ENCODE data around the gene CNGB1. TPM values are rescaled to one million over a fixed set of nuclear protein-coding genes. Genes with fewer than 3 reads are reported as not detected.

CNGB1 gene
- total RNA-seq, 1 donor from 2014 or later, result 0.20 TPM

DNA sequence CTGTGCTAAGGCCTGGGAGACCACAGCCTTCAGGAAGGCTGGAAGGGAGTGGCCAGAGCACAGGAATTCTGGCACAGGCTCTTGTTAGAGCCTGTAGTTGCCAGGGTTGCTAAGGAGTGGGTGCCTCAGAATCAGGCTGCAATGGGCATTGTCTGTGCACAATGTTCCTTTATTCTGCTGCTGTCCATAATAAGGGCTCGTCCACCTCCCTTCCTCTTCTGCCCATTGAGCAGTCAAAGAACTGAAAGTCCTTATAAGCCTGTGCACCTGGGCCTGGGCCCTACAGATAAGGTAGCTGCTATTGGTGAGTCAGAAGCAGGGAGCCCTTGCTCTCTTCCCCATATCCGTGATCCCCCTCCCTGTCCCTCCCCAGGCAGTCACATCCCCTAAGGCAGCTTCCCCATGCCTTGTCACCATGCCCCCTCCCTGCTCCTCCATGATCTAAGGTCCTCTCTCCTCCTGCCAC lies 5.4 kb upstream of the CNGB1 start:
- no peak for DNase-seq (ENCODE audit: low read depth, low spot score)

DNA sequence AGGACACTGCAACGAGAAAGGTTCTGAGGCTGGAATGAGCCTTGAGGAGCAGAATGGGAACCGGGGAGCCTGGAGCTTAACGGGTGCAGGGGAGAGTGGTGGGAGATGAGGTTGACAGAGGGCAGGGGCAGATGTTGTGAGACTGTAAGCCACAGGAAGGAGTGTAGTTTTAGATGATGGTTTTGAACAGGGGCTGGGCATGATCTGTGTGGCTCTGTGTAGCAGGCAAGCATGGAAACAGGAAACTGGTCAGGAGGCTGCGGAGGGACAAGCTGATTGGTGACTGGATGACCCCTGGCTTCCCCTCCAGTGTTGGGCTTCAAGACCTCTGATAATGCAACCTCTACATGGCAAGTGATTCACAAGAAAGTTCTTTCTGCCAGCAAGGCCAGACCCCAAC lies 1.4 kb upstream of the CNGB1 start:
- DNase-seq (ENCODE audit: low read depth, low spot score), result no peak

DNA sequence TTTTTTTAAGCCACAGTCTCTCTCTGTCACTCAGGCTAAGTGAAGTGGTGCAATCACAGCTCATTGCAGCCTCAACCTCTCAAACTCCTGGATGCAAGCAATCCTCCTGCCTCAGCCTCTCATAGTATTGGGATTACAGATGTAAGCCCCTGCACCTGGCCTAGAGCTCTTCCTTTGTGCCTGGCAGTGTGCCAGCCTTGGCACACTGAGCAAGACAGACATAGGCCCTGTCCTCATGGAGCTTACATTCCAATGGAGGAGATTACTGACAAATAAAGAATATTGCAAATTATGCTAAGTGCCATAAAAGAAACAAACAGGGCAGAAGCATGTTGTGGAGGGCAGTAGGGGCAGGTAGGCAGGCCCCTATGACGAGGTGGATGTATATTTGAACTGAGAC lies 920 bp upstream of the CNGB1 start:
- DNase-seq (ENCODE audit: low read depth, low spot score), result no peak

DNA sequence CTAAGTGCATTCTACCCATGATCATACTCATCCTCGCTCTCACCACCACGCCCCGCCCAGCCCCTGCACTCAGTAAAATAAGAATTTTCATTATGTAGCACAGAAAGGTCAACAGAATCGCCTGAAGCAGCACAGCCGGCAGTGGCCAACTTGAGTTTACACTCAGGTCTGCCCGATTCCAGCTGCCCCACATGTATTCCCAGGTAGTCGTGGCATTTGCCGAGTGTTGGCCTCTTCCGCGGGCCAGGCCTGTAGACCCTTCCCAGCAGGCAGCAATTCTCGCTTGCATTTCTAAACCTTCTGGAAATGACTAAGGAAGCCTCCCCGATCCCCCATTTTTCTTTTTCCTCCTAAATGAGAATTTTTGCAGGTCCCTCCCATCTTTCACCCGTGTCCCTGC lies 609 bp downstream of the CNGB1 start:
- DNase-seq (ENCODE audit: low read depth, low spot score), result no peak

DNA sequence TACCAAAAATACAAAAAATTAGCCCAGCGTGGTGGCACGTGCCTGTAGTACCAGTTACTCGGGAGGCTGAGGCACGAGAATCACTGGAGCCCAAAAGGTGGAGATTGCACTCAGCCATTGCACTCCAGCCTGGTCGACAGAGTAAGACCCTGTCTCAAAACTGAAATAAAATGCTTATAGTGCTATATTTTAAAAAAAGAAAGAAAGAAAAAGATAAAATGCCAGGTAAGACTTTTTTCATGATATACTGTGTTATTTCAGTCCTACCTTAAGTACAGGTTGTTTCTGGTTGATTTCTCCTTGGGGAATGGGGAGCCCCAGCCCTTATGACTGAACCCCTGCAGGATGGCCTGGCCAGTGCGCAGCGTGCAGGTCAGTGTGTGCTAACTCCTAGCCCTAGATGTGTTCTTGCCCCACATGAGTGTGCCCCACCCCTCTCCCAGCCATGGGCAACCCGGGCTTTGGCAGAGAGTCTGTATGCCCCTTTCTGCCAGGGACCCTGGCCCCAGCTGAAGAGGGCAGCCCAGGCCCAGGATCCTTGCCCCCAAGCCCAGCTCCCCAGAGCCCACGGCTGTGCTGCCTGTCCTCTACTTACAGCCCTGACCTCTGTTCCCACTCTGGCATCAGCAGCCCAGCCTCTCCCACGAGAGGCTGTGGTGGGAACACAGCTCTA lies 1.3 kb downstream of the CNGB1 start:
- DNase-seq (ENCODE audit: low read depth, low spot score), result no peak

DNA sequence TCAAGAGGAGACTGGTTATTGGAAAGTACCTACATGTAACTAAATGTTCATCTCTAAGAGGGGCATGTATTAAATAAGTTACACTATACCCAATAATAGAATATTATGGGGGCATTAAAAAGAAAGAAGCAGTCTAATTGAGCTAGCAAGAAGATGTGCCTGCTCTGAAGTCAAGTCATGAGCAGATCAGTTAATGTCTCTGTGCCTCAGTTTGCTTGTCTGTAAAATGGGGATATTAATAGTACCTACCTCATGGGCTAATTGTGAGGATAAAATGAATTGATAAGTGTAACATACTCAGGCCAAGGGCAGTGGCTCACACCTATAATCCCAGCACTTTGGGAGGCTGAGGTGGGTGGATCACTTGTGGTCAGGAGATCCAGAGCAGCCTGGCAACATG lies 3.0 kb downstream of the CNGB1 start:
- no peak for DNase-seq (ENCODE audit: low read depth, low spot score)

DNA sequence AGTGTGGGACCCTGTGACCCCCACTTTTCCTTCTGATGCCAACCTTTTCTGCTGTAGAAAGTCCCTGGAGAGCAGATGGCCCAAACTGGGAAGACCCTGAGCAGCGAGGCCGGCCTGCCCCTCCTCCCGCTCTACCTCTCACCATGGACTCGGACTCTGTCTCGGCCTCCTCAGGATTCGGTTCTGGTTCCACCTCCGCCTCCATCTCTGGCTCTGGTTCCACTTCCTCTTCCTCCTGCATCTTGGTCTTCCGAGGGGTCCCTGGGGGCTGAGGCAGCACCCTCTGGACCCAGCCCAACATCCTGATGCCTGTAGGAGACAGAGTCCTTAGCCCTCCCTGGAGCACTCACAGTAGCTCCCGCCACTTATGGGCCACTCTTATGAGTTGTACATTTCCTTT lies 3.9 kb downstream of the CNGB1 start:
- no peak for DNase-seq (ENCODE audit: low read depth, low spot score)

DNA sequence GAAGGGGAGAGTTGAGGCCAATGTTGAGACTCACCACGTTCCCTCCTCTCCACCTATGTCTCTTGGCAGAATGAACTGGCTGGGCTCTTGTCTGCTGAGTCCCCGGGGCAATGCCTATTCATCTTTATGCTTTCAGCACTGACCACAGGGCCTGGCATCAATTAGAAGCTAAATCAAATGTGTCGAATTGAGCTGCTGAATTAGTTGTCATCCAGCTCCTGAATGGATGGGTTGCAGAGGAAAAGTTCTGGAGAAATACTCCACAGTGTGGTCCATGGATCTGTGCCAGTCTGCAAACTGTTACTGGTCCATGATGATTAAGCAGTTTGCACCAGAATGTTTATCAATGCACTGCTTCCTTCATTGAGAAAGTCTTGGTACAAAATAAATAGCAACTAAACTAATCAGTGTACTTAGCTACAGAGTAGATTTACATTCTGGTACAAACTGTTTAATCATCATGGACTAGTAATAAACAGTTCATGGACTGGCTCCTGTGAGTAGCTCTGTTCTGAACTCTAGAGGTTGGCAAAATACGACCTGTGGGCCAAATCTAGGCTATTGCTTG lies 4.6 kb downstream of the CNGB1 start:
- no peak for DNase-seq (ENCODE audit: low read depth, low spot score)

DNA sequence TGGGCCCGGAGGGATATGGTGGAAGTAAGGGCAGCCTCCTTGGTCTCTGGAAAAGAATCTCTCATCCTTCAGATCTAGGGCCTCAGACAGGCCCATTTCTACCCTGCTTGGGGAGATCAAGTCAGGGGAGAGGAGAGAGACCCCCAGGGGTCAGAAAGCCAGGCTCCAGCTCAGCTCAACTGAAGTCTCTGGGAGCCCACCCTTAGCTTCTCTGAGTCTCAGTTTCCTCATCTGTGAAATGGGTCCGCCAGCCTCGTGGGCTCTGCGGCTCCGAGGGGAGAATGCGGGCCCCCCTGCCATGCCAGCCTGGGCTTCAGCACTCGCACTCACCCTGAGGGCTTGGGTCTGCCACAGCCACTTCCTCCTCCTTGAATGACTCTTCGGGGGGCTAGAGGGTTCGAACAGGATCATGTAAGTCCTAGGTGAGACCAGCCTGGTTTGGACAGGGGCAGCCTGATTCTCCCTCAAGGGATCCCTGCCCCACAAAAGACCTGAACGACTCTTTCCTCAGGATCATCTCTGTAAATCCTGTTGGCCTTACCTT lies 6.7 kb downstream of the CNGB1 start:
- no peak for DNase-seq (ENCODE audit: low read depth, low spot score)

DNA sequence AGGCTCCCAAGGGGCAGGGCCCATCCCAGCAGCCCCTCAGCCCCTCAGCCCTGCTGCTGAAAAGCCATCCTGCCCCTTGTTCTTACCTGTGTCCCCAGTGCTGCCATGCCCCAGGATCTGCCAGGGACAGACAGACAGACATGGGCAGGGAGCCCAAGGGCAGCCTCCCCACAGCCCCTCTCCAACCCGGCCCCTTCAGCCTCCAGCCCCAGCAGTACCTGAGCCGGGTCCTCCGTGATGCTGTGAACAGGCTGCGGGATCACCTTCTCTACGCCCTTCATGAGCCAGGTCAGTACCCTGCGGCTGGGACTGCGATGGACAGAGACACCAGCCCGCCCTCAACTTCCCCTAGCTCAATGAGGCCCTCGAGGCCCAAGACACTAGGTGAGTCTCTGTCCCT lies 8.2 kb downstream of the CNGB1 start:
- DNase-seq (ENCODE audit: low read depth, low spot score), result no peak

DNA sequence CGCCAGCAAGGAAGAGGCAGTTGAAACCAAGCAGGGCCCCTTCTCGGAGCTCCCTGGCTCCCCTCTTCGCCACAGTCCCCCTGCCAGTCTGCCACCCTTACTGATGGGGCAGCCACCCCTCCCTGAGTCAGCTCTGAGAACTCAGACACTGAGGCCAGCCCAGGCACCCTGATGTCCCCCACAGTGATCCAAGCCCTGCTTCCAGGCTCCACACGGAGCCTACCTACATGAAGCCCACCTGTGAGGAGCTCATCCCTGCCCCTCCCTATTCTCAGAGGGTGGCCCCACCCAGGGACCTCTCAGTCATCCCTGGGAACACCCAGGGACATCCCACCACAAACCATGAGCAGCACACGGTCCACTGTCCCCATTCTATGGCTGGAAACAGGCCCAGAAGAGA lies 8.9 kb downstream of the CNGB1 start:
- DNase-seq (ENCODE audit: low read depth, low spot score), result no peak

DNA sequence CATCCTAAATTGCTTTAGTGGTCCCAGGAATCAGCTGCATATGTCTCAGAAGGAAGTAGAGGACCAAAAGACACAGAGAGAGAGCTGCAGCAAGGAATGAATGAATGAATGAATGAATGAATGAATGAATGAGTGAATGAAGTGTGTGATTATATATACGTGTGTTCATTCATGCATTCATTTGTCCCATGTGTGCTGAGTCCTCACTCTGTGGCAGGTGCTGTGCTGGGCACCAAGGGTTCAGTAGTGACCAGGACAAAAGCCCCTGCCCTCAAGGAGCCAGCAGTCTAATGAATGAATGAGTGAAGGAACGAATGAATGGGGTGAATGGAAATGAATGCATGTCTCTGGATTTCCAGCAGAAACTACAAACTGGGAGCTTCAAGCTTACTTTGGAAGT lies 9.4 kb downstream of the CNGB1 start:
- no peak for DNase-seq (ENCODE audit: low read depth, low spot score)

DNA sequence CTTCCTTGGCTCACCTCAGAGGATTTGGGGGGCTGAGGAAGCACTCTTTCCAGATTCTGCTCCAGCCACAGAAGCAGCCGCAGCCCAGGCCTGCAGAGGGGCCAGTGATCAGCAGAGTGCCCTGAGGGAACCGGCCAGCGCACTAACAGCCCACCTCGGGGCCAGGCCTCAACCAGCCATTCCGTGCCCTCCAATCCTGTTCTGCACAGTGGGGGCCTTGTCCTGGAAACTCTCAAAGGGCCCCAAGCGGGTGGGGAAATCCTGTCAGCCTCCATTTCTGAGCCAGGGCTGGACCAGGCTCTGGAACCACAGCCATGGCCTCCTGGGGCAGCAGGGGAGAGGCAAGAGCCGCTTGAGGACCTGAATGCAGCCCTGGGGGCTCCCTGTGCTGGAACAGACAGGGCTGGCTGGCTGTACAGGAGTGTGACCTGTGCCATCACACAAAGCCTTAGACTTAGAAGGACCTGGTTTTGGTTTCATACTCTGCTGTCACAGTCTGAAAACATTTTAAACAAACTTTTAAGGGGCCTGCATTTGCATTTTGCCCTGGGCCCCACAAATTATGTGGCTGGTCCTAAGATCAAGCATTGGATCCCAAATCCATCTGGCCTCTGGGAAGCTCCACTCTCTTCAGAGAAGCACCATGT lies 10.0 kb downstream of the CNGB1 start:
- DNase-seq (ENCODE audit: low read depth, low spot score), result no peak

DNA sequence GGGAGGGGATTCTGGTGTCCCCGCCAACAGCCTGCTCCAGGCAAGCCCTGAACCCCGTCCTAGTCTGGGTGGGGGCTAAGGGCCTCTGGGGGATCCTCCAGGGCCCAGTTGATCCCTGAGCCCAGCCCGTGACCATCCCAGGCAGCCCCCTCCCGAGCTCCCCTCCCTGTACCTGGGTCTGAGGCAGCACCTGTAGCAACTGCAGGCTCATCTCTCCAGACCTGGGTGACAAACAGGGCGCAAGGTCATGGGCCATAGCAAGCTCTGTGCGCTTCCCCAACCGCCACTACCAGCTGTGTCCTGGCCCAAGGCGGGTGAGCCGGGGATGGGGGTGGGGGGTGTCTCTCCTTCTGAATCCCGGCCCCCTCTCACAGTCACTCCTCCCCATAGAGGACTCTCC lies 10.6 kb downstream of the CNGB1 start:
- no peak for DNase-seq (ENCODE audit: low read depth, low spot score)

DNA sequence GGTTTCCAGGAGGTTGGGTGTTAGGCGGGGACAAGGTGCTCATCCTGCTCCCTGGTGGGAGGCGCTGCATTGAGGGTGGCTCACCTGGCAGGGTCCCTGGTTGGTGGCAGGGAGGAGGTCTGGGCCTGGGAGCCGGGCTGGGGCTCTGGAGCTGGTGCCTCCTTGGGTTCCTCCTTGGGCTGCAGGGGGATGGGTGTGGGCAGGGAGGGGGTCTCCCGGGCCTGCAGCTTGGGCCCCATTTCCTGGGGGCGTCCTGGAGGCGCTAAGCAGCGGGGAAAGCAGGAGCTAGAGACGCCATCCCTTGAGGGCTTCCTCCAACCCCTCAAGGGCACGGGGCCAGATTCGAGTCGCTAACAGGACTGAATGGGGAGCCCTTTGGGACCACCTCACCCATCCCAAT lies 11.1 kb downstream of the CNGB1 start:
- no peak for DNase-seq (ENCODE audit: low read depth, low spot score)

DNA sequence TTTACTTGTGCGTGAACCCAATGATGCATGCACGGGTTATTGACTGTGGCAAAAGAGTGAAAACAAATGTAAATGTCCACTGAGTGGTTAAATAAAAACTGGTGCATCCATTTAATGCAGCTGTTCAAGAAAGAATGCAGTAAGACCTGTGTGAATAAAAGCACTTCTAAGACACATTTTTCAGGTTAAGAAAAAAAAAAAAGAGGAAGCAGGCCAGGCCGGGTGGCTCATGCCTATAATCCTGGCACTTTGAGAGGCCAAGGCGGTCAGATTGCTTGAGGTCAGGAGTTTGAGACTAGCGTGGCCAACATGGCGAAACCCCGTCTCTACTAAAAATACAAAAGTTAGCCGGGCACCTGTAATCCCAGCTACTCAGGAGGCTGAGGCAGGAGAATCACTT lies 11.8 kb downstream of the CNGB1 start:
- no peak for DNase-seq (ENCODE audit: low read depth, low spot score)

DNA sequence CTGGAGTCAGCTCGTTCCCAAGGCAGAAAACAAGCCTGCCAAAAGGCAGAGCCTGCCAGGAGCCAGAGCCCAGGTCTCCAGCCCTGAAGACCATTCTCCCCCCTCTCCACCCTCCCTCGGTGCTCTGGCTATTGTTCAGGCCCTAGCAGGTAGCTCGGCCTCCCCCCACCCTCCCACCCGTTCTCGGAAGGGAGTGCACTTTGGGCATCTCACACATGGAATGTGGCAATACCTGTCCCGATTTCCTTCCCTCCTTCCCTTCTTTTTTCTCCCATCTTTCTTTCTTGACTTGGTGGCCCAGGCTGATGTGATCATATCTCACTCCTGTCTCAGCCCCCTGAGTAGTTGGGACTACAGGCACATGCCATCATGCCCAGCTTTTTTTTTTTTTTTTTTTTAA lies 12.4 kb downstream of the CNGB1 start:
- DNase-seq (ENCODE audit: low read depth, low spot score), result no peak

DNA sequence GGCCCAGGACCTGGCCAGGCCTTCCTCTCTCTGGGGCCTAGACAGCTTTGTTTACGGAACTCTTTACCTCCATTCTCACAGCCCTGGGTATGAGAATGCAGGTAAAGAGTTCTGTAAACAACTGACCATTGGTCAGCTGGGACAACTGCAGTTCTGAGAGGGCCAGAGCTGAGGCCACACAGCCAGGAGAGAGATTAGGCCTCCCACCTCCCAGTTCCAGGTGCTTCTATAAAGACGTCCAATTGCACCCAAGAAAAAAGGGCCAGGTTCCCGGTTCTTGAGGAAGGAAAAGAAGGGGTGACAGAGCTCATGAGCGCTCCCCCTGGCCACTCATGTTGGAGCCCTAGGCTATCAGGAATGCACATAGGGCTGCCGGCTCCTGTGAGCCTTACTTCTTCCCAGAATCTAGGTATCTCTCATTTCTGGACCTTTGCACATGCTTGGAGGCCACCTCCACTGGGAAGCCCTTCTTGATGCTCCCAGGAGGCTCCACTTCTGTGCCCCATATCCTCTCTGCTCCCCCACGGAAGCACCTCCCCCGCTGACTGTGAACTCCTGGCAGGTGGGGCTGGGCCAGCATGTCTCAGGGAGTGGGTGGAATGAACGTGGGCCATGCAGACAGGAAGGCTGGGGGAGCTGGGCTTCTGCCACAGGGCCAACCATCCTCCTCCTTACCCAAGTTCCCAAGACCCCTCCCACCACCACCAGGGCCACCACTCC lies 13.1 kb downstream of the CNGB1 start:
- DNase-seq (ENCODE audit: low read depth, low spot score), result no peak

DNA sequence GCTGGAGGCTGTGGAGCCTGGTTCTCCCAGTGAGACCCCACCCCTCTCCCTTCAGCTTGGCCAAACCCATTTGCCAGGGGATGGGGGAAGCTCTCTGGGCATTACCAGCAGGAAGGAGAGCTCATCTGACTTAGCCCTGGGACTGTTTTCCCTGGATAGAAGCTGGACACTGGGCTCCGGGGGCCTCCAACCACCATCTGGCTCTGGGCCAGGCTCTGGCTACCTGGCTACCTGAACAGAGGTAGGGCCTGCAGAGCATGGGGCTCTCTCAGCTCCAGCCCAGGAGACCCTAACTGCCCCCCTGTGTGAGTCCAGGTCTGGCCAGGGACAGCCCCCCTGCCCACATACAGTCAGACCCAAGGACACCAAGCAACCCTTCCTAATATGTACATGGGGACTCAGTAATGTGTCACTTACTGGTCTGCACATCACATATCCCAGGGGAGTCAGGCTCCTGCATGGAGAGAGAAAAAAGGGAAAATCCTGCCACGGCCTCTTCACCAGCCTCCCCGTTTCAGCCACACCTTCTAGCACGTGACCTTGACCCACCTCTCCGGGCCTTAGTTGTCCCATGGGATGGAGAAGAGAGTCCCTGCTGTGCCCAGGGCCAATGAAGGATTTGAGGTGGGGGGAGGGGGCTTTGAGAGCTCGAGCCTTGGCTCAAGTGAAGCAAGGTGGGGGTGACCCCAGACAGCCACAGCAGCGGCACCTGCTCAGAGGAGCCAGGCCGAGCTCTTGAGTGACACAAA lies 13.8 kb downstream of the CNGB1 start:
- DNase-seq (ENCODE audit: low read depth, low spot score), result no peak

DNA sequence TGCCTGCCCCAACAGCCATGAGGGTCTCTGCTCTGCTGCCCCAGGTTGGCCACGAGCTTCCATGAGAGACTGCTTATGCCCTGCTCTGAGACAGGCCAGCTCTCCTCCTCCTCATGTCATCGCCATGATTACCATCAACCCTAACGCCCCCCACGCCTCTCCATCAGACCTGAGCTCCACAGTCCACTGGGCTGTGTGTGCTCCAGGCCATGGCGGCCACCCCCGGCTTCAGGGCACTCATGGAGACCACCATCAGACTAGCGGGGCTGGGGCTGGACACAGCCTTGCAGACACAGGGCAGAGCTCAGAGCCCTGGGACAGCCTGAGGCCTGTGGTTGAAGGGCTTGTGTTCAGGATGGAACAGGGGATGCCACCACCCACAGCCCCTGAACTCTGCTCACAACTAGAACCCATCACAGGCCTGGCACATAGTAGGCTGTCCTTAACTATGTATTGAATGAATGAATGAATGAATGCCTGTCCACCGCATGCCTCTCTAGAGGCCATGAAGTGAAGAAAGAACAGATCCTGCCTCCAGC lies 14.6 kb downstream of the CNGB1 start:
- DNase-seq (ENCODE audit: low read depth, low spot score), result no peak

DNA sequence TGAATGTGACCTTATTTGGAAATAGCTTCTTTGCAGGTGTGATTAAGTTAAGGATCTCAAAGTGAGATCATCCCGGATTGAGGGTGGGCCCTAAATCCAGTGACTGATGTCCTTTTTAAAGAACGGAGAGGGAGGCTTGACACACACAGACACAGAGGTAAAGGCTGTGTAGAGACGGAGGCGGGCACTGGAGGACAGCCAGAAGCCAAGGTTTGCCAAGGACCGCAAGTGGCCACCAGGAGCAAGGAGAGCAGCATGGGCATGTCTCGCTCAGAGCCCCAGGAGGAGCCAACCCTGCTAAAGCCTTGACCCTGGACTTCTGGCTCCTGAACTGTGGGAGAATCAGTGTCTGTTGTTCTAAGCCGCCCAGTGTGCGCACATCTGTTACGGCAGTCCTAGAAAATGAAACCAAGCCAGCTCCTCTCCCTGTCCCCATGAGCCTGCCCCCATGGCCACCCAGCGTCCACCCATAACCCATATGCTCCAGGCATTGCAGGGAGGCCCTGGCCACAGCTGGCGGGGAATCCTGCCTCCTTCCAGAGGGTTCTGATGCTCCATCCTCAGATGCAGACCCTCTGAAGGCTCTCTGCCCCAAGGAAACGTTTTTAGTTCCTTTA lies 15.2 kb downstream of the CNGB1 start:
- no peak for DNase-seq (ENCODE audit: low read depth, low spot score)

Measured in pulmonary artery endothelial cell (primary cell).